ENCODE results near the gene LRRC28.

LRRC28 gene

GRCh38 chr15:99341786-99342185 lies 90.5 kb downstream of the LRRC28 start:
- DNase-seq (ENCODE audit: low read depth, low spot score) = no peak

- DNase-seq (ENCODE audit: low read depth, low spot score) = no peak
Measured at GRCh38 chr15:99343208-99343607, 91.9 kb downstream of the LRRC28 start.

- DNase-seq (ENCODE audit: low read depth, low spot score) = peak; percentile 17
Measured at GRCh38 chr15:99343881-99344551, 92.7 kb downstream of the LRRC28 start.

GRCh38 chr15:99344639-99345038 lies 93.4 kb downstream of the LRRC28 start:
- DNase-seq (ENCODE audit: low read depth, low spot score) = no peak

- no peak for DNase-seq (ENCODE audit: low read depth, low spot score)
Measured at GRCh38 chr15:99345242-99345641, 94.0 kb downstream of the LRRC28 start.

GRCh38 chr15:99345832-99346462 lies 94.7 kb downstream of the LRRC28 start:
- DNase-seq (ENCODE audit: low read depth, low spot score) = no peak

- DNase-seq (ENCODE audit: low read depth, low spot score) = no peak
Measured at GRCh38 chr15:99347574-99347973, 96.3 kb downstream of the LRRC28 start.

- no peak for DNase-seq (ENCODE audit: low read depth, low spot score)
Measured at GRCh38 chr15:99348412-99348811, 97.1 kb downstream of the LRRC28 start.

GRCh38 chr15:99350408-99350807 lies 99.1 kb downstream of the LRRC28 start:
- DNase-seq (ENCODE audit: low read depth, low spot score) = no peak

- no peak for DNase-seq (ENCODE audit: low read depth, low spot score)
Measured at GRCh38 chr15:99359769-99360168, 108.5 kb downstream of the LRRC28 start.

- DNase-seq (ENCODE audit: low read depth, low spot score) = no peak
Measured at GRCh38 chr15:99361545-99362185, 110.4 kb downstream of the LRRC28 start.

GRCh38 chr15:99365242-99365641 lies 114.0 kb downstream of the LRRC28 start:
- no peak for DNase-seq (ENCODE audit: low read depth, low spot score)

- DNase-seq (ENCODE audit: low read depth, low spot score) = no peak
Measured at GRCh38 chr15:99366013-99366412, 114.7 kb downstream of the LRRC28 start.

- DNase-seq (ENCODE audit: low read depth, low spot score) = no peak
Measured at GRCh38 chr15:99368743-99369142, 117.5 kb downstream of the LRRC28 start.

- no peak for DNase-seq (ENCODE audit: low read depth, low spot score)
Measured at GRCh38 chr15:99369196-99369595, 117.9 kb downstream of the LRRC28 start.

GRCh38 chr15:99371180-99372103 lies 120.2 kb downstream of the LRRC28 start:
- DNase-seq (ENCODE audit: low read depth, low spot score) = no peak

GRCh38 chr15:99385005-99385669 lies 133.9 kb downstream of the LRRC28 start:
- no peak for DNase-seq (ENCODE audit: low read depth, low spot score)

GRCh38 chr15:99385865-99386264 lies 134.6 kb downstream of the LRRC28 start:
- DNase-seq (ENCODE audit: low read depth, low spot score) = no peak

- DNase-seq (ENCODE audit: low read depth, low spot score) = no peak
Measured at GRCh38 chr15:99386391-99386790, 135.1 kb downstream of the LRRC28 start.

- no peak for DNase-seq (ENCODE audit: low read depth, low spot score)
Measured at GRCh38 chr15:99387421-99388168, 136.3 kb downstream of the LRRC28 start.

- DNase-seq (ENCODE audit: low read depth, low spot score) = peak; percentile 15
Measured at GRCh38 chr15:99390667-99391066, 139.4 kb downstream of the LRRC28 start.
